ENCODE data around the gene TRABD2B. TPM values are rescaled to one million over a fixed set of nuclear protein-coding genes. Genes with fewer than 3 reads are reported as not detected.

TRABD2B gene
- total RNA-seq, 2 donors from 2014 or later: 3.1 to 8.1 TPM

- TF ChIP-seq CTCF (IDR thresholded peaks at IDR 0.05): no peak
- no peak for DNase-seq (ENCODE audit: low spot score)
- H3K27me3 ChIP-seq: no peaks in the 10 kb centered on the region
- no peaks in the 10 kb centered on the region for H3K36me3 ChIP-seq
- H3K4me1 ChIP-seq: peaks cover 0 to 28% of the 10 kb centered on the region in 2 donors
- peak overlapping the region in 1 of 2 donors; percentile 25 for H3K27ac ChIP-seq
- no peak overlapping the region for H3K4me3 ChIP-seq
- no peaks in the 10 kb centered on the region for H3K9me3 ChIP-seq
Observed at GRCh38 chr1:48018799-48019198, 21.6 kb upstream of the TRABD2B start.

- Histone ChIP-seq H3K27ac (no peak overlapping the region), H3K4me3 (no peak overlapping the region), H3K36me3 (no peaks in the 10 kb centered on the region), H3K27me3 (no peaks in the 10 kb centered on the region), H3K4me1 (peaks cover 0 to 28% of the 10 kb centered on the region in 2 donors), H3K9me3 (no peaks in the 10 kb centered on the region)
- no peak for DNase-seq (ENCODE audit: low spot score)
- no peak for TF ChIP-seq CTCF (IDR thresholded peaks at IDR 0.05)
Observed at GRCh38 chr1:48017716-48018115, 20.5 kb upstream of the TRABD2B start.

GRCh38 chr1:48016515-48016914 is 19.3 kb upstream of the TRABD2B start:
- Histone ChIP-seq H3K4me1 (peaks cover 0 to 28% of the 10 kb centered on the region in 2 donors), H3K9me3 (no peaks in the 10 kb centered on the region), H3K27me3 (no peaks in the 10 kb centered on the region), H3K4me3 (no peak overlapping the region), H3K36me3 (no peaks in the 10 kb centered on the region), H3K27ac (no peak overlapping the region)
- no peak for DNase-seq (ENCODE audit: low spot score)
- TF ChIP-seq CTCF (IDR thresholded peaks at IDR 0.05): no peak

GRCh38 chr1:48013270-48013669 is 16.1 kb upstream of the TRABD2B start:
- no peaks in the 10 kb centered on the region for H3K27me3 ChIP-seq
- peaks cover 0 to 13% of the 10 kb centered on the region in 2 donors for H3K4me1 ChIP-seq
- no peak overlapping the region for H3K4me3 ChIP-seq
- no peak for TF ChIP-seq CTCF (IDR thresholded peaks at IDR 0.05)
- H3K27ac ChIP-seq: no peak overlapping the region
- no peaks in the 10 kb centered on the region for H3K36me3 ChIP-seq
- no peak for DNase-seq (ENCODE audit: low spot score)
- no peaks in the 10 kb centered on the region for H3K9me3 ChIP-seq

GRCh38 chr1:48007047-48007446 is 9.9 kb upstream of the TRABD2B start:
- H3K27me3 ChIP-seq: no peaks in the 10 kb centered on the region
- no peak for TF ChIP-seq CTCF (IDR thresholded peaks at IDR 0.05)
- DNase-seq (ENCODE audit: low spot score): no peak
- peaks cover 0 to 23% of the 10 kb centered on the region in 2 donors for H3K4me1 ChIP-seq
- H3K36me3 ChIP-seq: no peaks in the 10 kb centered on the region
- H3K27ac ChIP-seq: peak overlapping the region in 1 of 2 donors; percentile 64
- H3K4me3 ChIP-seq: no peak overlapping the region
- no peaks in the 10 kb centered on the region for H3K9me3 ChIP-seq

GRCh38 chr1:48006264-48006663 is 9.1 kb upstream of the TRABD2B start:
- Histone ChIP-seq H3K27ac (peak overlapping the region in 1 of 2 donors; percentile 67), H3K36me3 (no peaks in the 10 kb centered on the region), H3K4me3 (no peak overlapping the region), H3K9me3 (no peaks in the 10 kb centered on the region), H3K4me1 (peaks cover 0 to 23% of the 10 kb centered on the region in 2 donors), H3K27me3 (no peaks in the 10 kb centered on the region)
- no peak for DNase-seq (ENCODE audit: low spot score)
- no peak for TF ChIP-seq CTCF (IDR thresholded peaks at IDR 0.05)
